Measurements from ENCODE around the gene GTSE1.

DNA sequence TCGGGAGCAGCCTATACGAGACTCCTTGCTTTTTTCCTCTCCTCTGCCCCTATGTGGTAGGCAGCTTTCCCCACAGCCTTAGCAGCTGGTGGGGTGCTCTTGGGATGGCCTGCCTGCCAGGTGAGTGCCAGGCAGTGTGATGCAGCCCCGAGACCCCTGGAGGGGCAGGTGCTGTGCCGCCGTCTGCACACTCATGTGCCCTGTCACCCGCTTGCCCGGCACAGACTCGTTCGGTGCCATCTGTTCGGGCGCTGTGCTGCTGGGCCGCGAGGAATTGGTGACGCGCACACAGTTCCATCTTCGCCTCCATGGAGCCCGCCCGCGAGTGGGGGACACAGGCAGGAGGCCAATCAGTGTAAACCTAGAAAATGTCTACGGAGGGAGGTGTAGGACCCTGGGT lies 54.0 kb downstream of the GTSE1 start:
- TF ChIP-seq ZFP3 (CRISPR knock-in tag; IDR thresholded peaks at IDR 0.05) (no peak), CREB5 (CRISPR knock-in tag; IDR thresholded peaks at IDR 0.05; ENCODE audit: low read depth) (no peak), ARNTL (CRISPR knock-in tag; IDR thresholded peaks at IDR 0.05; ENCODE audit: borderline replicate concordance, low read depth) (no peak), ZFP30 (CRISPR knock-in tag; IDR thresholded peaks at IDR 0.05) (no peak), RARB (CRISPR knock-in tag; IDR thresholded peaks at IDR 0.05) (no peak), ISL1 (CRISPR knock-in tag; IDR thresholded peaks at IDR 0.05) (no peak), BACH2 (CRISPR knock-in tag; IDR thresholded peaks at IDR 0.05; ENCODE audit: borderline replicate concordance) (no peak), CSDC2 (CRISPR knock-in tag; IDR thresholded peaks at IDR 0.05) (no peak), PPARA (CRISPR knock-in tag; IDR thresholded peaks at IDR 0.05; ENCODE audit: borderline replicate concordance) (no peak)
- TF ChIP-seq, protein P1, sequence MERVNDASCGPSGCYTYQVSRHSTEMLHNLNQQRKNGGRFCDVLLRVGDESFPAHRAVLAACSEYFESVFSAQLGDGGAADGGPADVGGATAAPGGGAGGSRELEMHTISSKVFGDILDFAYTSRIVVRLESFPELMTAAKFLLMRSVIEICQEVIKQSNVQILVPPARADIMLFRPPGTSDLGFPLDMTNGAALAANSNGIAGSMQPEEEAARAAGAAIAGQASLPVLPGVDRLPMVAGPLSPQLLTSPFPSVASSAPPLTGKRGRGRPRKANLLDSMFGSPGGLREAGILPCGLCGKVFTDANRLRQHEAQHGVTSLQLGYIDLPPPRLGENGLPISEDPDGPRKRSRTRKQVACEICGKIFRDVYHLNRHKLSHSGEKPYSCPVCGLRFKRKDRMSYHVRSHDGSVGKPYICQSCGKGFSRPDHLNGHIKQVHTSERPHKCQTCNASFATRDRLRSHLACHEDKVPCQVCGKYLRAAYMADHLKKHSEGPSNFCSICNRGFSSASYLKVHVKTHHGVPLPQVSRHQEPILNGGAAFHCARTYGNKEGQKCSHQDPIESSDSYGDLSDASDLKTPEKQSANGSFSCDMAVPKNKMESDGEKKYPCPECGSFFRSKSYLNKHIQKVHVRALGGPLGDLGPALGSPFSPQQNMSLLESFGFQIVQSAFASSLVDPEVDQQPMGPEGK (CRISPR knock-in tag; IDR thresholded peaks at IDR 0.05; ENCODE audit: borderline replicate concordance), result no peak
- TF ChIP-seq, protein P2, sequence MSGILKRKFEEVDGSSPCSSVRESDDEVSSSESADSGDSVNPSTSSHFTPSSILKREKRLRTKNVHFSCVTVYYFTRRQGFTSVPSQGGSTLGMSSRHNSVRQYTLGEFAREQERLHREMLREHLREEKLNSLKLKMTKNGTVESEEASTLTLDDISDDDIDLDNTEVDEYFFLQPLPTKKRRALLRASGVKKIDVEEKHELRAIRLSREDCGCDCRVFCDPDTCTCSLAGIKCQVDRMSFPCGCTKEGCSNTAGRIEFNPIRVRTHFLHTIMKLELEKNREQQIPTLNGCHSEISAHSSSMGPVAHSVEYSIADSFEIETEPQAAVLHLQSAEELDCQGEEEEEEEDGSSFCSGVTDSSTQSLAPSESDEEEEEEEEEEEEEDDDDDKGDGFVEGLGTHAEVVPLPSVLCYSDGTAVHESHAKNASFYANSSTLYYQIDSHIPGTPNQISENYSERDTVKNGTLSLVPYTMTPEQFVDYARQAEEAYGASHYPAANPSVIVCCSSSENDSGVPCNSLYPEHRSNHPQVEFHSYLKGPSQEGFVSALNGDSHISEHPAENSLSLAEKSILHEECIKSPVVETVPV (CRISPR knock-in tag; IDR thresholded peaks at IDR 0.05), result no peak

Data from SK-N-SH treated with all-trans-retinoic acid at 6 μM for 48 hours (cell line).